Fibroblast of lung (primary cell): ENCODE data around the gene KLC1.

Experiments used
- CTCF ChIP-seq, 2 donors: IDR thresholded peaks in 1 of 2; conservative IDR thresholded peaks in 1 of 2; 1 replicate in 1 of 2; 2 replicates in 1 of 2; pipeline ENCODE4 v1.5.1; 2011 to 2012; ENCODE audit warnings: low read length in 2 of 2, control low read depth in 1 of 2, inconsistent platforms in 1 of 2, low read depth in 1 of 2, mild to moderate bottlenecking in 1 of 2
- EZH2 ChIP-seq: IDR thresholded peaks from 2 replicates; pipeline ENCODE4 v1.5.1; 2012; ENCODE audit warnings: low read length, control low read depth, mild to moderate bottlenecking; ENCODE audit errors: missing control alignments

- TF ChIP-seq CTCF (conservative IDR thresholded peaks at IDR 0.05 in 1 of 2, IDR thresholded peaks at IDR 0.05 in 1 of 2; ENCODE audit: low read depth in 1 of 2, low read length in 2 of 2) (peak in 1 of 2 donors; percentile 21), EZH2 (no peak)
Measured at GRCh38 chr14:103696466-103697071, 67.6 kb downstream of the KLC1 start.
